Measurements from ENCODE around the gene BCAR1. TPM values are rescaled to one million over a fixed set of nuclear protein-coding genes. Genes with fewer than 3 reads are reported as not detected.

BCAR1 gene
- total RNA-seq, 1 experiment from 2014 or later = 106 TPM

DNA sequence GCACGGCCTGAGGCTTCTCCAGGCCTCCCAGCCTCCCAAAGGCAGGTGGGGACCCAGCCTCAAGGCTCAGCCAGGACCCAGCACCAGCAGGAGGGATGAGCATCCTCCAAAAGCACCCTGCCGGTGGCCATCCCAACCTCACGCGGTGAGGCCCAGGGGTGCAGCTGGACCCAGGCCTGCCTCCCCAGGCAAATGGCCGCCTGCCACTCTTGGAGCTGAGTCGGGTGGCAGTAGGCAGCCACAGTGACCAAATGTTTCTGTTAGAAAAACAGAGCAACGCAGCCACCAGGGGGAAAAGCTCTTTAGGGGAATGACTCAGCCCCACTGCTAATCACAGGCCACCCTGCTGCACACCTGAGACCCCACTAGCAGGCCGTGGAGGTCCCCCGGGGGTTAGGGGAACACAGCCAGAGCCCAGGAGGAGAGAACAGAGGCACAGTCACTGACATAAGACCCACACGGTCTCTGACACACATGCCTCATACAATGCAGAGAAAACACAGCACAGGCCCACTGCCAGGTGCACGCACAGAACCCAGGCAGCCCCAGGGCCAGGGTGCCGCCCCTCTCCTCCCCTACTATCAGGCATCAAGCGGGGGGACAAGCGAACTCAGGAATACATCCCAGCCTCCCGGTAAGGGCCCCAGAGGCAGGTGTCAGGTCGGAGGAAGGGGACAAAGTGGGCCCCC is 12.4 kb downstream of the BCAR1 start:
- peak; percentile 71 for DNase-seq (ENCODE audit: low spot score)

DNA sequence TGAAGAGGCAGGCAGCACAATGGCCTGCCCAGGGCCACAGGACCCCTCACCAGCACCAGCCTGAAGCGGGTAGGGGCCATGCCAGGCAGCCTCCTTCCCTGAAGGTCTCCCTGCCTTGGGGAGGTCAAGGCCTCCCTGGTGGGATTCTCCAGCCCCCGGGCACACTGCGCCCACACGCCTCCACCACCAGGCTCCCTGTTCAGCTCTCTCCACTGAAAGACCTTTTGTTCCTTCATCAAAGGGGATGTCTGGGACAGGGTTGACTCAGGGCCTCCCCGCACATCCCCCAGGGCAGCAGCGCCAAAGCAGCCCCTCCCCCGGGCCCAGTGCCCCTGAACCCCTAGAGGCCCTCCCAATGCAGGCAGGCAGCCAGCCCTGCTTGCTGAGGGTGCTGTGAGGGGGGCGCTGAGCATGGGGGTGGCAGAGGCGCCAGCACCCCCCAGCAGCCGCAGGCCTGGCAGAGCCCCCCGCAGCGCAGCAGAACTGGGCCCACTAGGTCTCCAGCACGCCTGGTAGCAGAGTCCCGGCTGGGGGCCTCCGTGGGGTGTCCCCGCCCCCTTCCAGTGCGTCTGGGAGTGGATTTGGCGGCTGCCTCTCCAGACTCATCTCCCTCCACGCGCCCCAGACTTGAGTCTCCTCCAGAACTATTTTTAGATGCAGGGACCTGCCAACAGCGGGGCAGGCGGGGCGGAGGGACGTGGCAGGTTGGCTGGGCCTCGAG is 13.1 kb downstream of the BCAR1 start:
- DNase-seq (ENCODE audit: low spot score) = peak; percentile 86

DNA sequence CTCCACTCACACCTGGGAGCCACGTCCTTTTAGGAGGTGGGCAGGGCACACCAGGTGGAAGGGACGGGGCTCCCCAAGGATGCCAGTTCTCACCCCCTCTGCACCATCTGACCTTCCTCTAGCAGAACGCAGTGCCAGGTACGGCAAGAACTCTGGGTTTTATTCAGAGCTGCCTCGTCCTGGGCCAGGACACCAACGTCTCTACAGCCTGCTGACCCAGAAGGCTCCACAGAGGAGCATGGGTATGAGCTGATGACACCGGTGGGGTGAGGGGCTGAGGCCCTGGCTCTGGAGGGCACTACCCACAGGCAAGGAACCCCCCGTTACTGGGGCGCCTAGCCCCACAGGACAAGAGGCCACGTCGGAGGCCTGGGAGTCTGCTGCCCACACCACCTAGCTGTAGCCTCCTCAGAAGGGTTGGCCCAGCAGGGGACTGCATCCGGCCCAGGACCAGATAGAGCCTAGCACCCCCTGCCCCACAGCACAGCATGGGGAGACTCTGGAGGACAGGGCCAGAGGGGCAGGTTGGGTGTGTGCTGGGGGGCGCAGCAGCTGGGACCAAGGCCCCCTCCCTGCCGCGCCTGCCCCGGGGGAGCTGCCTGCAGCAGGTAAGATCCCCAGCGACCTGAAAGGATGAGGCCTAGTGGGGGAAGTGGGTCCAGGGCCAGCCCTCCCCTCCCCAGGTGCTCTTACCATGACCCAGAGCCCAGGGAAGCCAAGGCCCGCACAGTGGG is 13.9 kb downstream of the BCAR1 start:
- no peak for DNase-seq (ENCODE audit: low spot score)

DNA sequence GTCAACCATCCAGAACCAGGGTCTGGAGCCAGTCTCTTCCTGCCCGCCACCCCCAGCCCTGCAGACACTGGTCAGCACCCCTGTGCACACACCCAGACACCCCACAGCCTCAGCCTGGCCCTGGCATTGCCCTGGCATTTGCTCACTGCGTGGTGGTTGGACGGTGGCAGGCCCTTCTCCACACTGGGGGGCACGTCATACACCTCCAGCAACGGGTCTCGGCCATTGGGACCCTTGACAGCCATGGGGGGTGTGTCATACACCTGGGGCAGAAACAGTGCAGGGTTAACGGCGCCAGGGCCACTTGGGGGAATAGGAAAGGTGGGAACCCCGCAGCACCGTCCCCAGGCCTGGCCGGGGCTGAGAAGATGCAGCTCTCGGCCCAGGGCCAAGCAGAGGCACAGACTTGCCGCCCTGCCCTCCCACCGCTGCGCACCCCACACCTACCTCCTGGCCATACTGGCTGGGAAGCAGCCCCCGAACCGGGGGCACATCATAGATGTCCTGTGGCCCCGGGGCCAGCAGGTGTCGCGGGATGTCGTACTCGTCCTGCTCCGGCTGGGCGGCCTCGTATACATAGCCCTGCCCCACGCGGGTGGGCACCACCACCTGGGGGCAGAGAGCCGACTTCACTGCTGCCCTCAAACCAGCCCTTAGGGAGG is 14.6 kb downstream of the BCAR1 start:
- no peak for DNase-seq (ENCODE audit: low spot score)

DNA sequence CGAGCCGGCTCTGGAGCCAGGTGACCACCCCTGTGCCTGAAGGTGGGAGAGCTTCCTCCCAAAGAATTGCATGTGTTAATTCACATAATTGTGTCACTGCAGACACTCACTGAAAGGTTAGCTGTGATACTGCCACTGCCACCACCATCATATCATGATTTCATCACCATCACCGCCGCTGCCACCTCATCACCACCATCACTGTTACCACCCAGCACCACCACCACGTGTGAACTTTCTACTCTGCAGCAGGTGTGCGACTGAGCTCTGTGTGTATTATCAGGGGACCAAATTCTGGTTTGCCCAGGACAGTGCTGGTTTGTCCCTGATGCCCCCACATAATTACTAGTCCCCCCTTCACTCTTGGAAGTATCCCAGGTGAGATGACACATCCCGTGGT is 15.2 kb downstream of the BCAR1 start:
- DNase-seq (ENCODE audit: low spot score) = no peak

DNA sequence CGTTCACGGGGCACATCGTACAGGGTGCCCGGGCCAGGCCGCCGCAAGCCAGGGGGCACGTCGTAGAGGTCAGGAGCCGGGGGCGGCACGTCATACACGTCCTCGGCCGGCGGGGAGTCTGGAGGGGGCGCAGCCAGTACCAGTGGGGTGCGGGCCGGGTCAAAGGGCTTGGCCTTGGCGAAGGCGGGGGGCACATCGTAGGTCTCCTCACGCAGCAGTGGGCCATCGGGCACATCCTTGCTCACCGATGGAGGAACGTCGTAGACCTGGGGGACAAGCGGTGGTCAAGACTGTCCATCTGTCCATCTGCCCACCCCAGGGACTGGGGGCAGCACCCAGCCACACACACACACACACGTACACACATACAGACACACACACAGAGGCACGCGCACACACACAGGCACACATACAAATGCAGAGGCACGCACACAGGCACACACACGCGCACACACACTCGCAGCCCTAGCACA is 15.7 kb downstream of the BCAR1 start:
- DNase-seq (ENCODE audit: low spot score) = no peak

DNA sequence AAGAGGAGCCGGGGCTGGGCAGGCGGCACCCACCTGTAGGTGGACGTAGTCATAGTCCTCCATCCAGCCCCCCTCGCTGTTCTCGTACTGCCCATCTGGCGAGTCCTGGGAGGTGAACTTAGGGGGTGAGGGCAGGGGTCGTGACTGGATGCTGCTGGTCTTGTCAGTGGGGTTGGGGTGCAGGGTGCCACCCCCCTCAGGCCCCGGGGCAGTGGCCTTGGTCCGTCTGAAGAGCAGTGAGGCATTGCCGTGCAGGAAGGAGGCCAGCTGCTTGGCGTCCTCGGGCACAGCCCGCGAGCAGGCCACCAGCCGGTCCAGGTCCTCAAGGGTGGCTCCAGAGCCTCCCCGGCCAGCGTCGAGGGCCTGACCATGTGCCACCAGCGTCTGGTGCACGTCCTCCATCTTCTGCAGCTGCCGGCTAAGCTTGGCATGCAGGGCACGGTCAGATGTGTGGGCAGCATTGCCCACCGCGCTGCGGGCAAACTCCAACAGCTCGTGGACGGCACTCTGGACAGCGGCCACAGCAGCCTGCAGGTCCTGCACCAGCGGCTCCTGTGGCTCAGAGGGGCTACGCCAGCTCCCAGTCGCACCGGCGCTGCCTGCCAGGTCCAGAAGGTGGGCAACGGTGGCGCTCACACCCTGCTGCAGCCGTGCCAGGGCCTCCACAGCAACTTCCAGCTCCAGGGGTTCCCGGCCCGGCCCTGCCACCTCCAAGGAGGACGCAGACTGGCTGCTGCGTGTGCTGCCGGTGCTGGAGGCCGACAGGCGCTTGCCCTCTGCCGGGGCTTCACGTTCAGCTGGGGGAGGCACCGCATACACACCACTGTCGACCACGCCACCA is 16.3 kb downstream of the BCAR1 start:
- no peak for DNase-seq (ENCODE audit: low spot score)

DNA sequence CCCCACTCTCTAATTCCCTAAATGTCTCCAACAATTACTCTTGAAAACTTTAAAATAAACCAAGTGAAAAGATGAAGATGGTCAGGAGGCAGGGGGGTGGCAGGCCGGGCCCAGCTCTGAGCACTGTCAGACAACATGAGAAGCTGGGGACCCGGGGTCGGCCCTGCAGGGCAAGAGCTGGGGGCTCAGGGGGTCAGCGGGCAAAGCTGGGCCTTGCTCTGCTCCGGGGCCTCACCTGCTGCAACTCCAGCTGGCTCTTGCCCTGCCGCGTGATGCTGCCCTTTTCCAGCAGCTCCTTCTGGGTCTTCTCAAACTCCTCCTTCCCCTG is 17.8 kb downstream of the BCAR1 start:
- no peak for DNase-seq (ENCODE audit: low spot score)

DNA sequence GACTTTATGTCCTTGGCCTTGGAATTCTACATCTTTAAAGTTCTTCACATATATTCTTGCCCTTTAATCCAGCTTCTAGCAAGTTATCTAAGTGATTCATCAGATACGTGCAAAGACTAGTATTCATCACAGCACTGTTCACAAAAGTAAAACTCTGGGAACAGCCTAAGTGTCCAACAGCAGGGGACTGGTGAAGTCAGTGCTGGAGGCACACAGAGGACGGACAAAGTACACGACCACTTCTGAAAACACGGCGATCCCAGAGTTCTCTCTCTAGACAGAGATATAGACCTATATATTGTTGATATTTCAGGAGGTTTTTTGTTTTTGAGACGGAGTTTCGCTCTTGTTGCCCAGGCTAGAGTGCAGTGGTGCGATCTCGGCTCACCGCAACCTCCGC is 19.9 kb downstream of the BCAR1 start:
- DNase-seq (ENCODE audit: low spot score) = no peak

DNA sequence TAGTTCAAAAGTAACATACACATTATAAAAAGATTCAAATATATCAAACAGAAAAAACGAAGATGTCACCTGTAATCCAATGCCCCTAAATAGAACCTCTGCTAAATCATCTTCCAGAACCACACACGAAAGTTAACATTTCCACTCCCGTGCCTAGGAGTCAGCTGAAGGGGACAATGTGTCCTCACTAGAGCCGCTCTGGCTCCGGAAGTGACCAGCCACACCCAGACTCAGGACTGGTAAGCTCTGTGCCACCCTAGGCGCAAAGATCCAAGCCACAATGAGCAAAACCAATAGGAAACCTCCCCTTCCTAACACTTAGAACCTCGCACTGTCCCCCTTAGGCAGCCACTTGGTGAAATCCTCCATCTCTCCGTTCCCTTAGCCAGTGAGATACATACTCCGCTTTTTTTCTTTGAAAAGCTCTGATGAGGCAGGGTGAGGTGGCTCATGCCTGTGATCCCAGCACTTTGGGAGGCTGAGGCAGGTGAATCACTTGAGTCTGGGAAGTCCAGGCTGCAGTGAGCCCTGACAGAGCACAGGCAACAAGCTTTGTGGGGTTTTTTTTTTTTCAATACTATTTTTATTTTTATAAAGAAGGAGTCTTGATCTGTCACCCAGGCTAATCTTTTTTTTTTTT is 20.8 kb downstream of the BCAR1 start:
- DNase-seq (ENCODE audit: low spot score) = no peak

DNA sequence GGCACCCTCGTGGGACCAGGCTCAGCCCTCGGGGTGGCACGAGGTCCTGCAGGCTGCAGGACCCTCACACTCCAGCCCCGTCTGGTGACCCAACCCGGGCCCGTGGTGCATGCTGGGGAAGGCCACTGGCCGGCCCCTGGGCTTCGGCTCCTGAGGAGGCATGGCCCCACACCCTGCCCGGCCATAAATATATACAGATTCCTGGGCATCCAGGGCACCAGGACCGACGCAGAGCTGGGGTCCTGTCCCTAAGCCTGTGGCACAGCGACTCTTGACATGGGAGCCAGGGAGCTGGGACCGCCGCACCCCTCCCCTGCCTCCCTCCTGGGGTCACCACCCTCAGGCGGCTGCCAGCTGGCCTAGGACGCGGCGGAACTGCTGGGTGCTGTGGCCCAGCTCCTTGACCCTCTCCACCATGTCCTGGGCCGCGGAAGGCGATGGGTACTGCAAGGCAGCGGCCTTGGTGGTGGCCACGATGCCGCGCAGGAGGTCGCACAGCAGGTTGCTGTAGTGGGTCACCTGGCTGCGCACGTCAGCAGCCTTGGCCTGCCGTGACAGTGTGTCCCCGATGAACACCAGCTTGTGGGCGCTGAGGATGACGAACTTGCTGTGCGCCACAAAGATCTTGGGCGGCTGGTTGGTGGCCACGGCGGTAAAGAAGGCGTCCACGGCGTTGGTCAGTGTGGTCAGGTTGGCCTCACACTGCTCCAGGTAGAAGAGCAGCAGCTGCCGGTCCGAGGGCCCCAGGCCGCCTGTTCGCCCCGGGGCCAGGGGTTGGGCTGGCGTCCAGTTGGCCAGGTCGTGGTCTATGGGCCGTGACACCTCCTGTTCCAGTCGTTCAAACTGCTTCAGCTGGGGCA is 22.0 kb downstream of the BCAR1 start:
- DNase-seq (ENCODE audit: low spot score) = no peak

DNA sequence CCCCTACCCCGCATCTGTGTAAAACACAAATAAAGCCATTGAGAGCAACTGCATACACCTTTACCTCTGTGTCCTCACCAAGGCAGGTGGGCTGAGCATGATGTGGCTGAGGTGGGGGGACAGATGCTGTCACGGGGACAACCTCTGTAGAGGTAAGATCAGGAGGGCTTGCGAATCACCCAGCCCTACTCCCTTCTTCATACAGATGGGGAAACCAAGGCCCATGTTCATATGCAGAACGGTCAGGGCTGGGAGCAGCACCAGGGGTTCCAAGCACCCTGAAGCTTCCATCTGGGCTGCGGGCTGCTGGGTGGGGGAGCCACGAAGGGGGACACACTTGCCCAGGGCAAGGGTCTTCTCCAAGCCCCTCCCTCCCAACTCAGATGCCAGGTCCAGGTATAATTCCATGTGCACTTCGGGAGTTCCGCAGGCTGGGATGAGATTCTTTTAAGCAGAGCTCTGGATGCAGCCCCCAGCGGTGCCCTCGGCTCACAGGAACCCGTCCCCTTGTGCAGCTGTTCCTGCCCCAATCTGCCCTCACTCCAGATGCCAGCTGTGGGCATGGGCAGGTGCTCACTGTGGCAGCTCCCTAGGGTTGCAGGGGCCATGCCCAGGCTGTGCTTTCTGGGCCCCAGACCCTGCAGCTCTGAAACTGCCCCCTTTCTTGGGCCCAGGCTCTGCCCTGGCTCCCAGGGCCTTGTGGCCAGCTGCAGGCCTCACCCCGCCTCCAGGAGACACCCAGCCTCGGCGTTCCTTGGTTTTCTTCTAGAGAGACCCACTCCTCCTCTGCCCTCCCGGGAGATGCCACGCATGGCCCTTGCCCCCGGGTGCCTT is 23.1 kb downstream of the BCAR1 start:
- no peak for DNase-seq (ENCODE audit: low spot score)

DNA sequence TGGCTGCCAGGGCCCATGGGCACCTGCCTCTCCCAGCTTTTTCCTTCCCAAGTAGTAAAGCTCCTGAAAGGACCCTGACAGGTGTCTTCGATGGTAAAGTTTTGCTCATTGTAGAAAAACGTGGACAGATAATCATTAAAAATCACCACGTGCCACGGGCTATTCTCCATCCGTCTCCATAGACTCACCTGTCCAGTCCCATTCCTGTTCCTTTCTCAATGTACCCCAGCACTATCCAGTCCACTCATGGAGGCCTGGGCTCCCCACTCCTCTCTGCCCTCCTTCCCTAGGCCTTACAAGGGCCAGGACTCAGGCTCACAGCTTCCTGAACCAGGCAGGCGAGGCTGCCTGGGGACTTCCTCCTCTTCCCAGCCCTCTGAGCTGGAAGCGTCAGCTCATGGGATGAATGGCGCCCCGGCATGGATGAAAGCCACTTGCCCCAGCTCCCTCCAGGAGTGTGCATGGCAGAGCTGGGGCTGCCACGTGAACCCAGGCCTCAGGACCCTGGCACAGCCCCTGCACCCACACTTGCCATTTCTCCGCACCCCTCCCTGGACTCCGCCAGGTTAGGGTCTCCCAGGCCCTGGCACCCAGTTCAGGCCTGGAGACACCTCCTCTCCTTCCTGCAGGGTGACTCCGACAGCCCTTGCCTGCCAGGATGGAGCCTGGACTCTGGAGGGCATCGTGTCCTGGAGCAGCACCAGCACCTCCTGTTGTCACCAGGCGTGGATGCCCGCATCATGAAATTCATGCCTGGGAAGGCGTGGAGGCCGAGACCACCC is 23.9 kb downstream of the BCAR1 start:
- DNase-seq (ENCODE audit: low spot score) = no peak

DNA sequence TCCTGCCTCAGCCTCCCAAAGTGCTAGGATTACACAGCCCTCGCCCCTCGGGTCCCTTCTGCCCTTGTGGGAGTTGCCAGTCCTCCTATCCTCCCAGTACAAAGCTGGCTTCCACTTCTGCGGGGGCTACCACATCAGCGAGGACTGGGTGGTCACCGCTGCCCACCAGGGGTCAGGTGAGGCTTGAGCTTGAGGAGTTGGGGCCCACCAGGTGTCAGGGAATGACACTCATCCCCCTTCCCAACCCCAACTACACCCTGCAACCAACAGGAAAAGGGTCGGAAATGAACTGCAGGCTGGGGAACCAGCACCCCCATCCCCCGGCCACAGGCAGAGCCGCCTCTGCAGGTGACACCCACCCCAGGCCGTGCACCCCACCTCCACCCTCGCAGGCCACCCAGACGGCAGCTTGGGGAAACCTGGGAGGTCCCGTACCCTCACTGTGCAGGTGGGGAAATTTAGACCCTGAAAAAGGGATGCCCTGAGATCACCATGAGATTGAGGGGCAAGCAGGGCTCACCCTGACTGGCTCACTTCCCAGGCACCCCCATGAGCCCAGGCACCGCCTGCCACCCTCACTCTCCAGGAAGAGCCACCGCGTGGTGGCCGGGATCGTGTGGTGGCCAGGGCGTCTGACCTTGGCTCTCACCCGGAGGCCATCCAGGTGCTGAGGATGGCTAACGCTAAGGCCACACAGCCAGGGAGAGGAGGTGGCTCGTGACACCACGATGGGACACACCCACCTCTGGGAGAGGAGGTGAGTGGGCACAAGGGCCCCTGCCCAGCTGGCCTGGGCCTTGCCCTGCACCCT is 24.7 kb downstream of the BCAR1 start:
- no peak for DNase-seq (ENCODE audit: low spot score)

DNA sequence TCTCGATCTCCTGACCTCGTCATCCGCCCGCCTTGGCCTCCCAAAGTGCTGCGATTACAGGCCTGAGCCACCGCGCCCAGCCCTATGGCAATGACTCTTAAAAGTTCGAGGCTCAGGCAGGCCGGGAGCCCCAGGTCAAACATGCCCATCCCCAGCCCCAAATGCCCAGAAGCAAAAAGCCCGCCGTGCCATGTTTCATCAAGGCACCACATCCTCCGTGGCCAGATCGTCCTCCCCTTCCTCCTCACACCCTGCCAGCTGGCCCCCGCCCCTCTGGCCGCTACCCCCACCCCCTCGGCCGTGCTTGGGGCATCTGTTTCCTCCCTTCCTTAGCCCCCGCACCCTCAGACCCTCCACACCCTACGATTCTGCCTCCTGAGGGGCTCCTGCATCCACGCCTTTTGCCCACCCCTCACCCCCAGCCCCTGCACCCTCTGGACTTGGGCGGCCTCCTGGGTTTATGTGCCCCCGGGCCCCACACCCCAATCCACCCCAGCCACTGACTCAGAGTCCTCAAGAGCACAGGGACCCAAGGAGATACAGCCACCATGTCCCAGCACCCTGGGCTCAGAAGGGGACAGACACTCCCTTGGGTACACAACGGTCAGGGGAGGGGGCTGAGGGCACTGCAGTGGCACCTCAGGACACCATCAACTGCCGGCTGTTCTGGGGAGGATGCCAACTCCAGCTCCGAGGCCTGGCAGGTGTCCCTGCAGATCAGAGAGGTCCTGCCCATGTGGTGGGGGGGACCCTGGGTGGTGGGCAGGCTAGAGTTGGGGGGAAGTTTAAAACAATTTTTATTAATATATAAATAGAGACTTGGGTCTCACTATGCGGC is 25.5 kb downstream of the BCAR1 start:
- DNase-seq (ENCODE audit: low spot score) = no peak

DNA sequence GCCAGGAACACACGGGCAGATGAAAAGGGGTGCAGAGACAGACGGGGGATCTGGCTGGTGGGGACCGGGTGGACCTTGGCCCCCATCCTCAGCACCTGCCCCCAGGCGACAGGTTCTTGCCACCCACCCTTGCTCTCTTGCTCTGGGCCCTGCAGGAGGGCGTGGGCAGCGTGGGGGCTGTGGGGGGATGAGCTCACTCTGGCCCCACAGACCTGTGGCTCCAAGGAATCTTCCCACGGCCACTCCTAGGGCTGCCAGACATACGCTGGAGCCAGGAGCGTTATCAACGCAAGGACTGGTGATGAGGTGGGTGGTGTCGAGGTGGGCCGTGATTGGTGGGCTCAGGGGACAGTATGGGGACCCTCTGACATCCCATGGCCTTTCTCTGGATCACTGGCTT is 26.3 kb downstream of the BCAR1 start:
- DNase-seq (ENCODE audit: low spot score) = no peak
